Subcutaneous abdominal adipose tissue (tissue), 5 donors: ENCODE results near the gene TRMT10B.

Experiments used
- H3K27ac ChIP-seq: one replicate; pipeline ENCODE4 v1.7.0; 2013; ENCODE audit warnings: low read depth, mild to moderate bottlenecking, inconsistent platforms, low read length, moderate library complexity
- H3K27me3 ChIP-seq, 5 donors: one replicate each; pipeline ENCODE4 v1.7.0; 2013; ENCODE audit warnings: low read length in 5 of 5, inconsistent platforms in 1 of 5; ENCODE audit not compliant: control insufficient read depth in 5 of 5, insufficient read depth in 4 of 5
- H3K36me3 ChIP-seq, 5 donors: one replicate each; pipeline ENCODE4 v1.7.0; 2013; ENCODE audit warnings: low read length in 5 of 5; ENCODE audit not compliant: control insufficient read depth in 5 of 5, insufficient read depth in 5 of 5
- H3K4me1 ChIP-seq, 5 donors: one replicate each; pipeline ENCODE4 v1.7.0; 2013; ENCODE audit warnings: low read length in 5 of 5, mild to moderate bottlenecking in 3 of 5, moderate library complexity in 1 of 5; ENCODE audit not compliant: control insufficient read depth in 5 of 5, insufficient read depth in 5 of 5
- H3K4me3 ChIP-seq, 5 donors: one replicate each; pipeline ENCODE4 v1.7.0; 2013; ENCODE audit warnings: low read length in 5 of 5, low read depth in 1 of 5
- H3K9ac ChIP-seq, 5 donors: one replicate each; pipeline ENCODE4 v1.7.0; 2013; ENCODE audit warnings: low read length in 5 of 5, mild to moderate bottlenecking in 4 of 5, moderate library complexity in 3 of 5
- H3K9me3 ChIP-seq, 5 donors: one replicate each; pipeline ENCODE4 v1.7.0; 2013; ENCODE audit warnings: low read length in 5 of 5; ENCODE audit not compliant: control insufficient read depth in 5 of 5
- donor health status: healthy.
- donor health status: healthy.
- donor health status: healthy.
- donor health status: healthy.
- donor health status: healthy.

The TRMT10B gene, protein sequence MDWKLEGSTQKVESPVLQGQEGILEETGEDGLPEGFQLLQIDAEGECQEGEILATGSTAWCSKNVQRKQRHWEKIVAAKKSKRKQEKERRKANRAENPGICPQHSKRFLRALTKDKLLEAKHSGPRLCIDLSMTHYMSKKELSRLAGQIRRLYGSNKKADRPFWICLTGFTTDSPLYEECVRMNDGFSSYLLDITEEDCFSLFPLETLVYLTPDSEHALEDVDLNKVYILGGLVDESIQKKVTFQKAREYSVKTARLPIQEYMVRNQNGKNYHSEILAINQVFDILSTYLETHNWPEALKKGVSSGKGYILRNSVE

DNA sequence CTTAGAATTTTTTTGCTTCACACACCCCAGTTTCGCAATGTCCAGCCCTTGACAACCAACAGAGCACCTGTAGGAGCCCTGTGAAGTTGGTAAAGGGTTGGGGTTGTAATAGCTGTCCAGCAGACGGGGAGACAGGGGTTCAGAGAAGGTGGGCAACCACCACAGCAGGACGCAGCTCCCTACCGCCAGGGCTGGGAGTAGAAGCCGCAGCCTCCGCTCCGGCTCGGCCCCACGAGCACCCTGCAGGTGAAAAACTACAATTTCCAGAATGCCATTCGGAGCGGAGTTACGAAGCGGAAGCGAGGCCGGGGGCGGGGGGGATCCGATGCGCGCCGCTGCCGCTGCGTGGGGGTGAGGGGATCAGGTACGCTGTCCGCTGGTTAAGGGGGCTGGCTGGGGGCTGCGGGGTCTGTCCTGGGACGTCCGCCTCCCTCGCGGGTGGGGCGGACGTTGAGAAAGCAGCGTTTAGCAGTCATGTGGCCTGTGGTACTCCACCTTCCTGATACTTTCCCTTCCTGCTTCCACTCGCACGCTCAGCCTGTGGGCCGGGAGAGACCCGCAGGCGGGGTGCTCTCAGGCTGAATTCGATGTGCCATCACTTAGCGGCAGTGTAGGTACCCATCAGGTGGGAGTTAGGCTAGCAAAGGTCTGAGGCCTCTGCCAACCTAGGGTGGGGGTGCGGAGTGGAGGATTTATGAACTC lies at the start of gene TRMT10B:
TRMT10B (plus strand) TSS at position 317 of the 702 bp plus-strand sequence. CDS start 8,127 bp downstream, outside the sequence.
- no peaks in the 10 kb centered on the region for H3K27me3 ChIP-seq
- peak within 1 kb of the TSS; percentile 83 to 99 (median 92) for H3K9ac ChIP-seq
- peaks cover 0 to 4% (median 0%) of the 10 kb centered on the region in 5 donors for H3K36me3 ChIP-seq
- H3K4me3 ChIP-seq = peak within 1 kb of the TSS; percentile 85 to 98 (median 95)
- no peaks in the 10 kb centered on the region for H3K9me3 ChIP-seq
- peaks cover 2 to 15% (median 14%) of the 10 kb centered on the region in 5 donors for H3K4me1 ChIP-seq
- peak within 1 kb of the TSS; percentile 66 for H3K27ac ChIP-seq

DNA sequence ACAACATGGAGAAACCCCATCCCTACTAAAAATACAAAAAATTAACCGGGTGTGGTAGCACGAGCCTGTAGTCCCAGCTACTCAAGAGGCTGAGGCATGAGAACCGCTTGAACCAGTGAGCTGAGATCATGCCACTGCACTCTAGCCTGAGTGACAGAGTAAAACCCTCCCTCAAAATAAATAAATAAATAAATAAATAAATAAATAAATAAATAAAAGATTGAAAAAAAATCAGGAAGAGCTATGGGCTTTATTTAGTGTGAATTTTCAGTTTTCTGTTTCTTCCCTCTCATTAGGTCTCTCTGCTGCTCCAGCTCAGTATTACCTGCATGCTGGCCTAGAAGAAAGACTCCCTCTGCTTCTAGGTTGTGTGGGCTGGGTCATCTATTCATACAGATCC lies 47.8 kb upstream of the TRMT10B start:
- no peaks in the 10 kb centered on the region for H3K9me3 ChIP-seq
- no peaks in the 10 kb centered on the region for H3K4me1 ChIP-seq
- H3K27ac ChIP-seq = no peak overlapping the region
- no peak overlapping the region for H3K4me3 ChIP-seq
- no peak overlapping the region for H3K9ac ChIP-seq
- H3K27me3 ChIP-seq = peaks cover 0 to 4% (median 3%) of the 10 kb centered on the region in 5 donors
- no peaks in the 10 kb centered on the region for H3K36me3 ChIP-seq

DNA sequence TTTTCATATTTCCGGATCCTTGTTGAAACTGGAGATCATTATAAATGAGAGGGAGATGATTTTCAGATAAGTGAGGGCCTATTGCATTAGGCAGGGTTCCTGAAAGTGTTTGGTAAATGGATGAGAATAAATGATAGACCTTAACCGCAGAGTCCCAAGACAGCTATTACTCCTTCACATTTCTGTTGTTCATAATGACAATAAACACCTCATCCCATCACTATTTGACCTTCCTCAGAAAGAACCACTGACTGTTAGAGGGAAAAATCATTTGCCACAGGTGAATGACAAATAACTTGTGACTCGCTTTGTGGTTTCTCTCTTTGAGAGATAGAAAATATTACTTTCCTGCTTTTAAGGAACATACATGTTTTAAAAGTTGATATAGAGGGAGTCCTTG lies 47.3 kb upstream of the TRMT10B start:
- Histone ChIP-seq H3K27ac (no peak overlapping the region), H3K27me3 (peaks cover 0 to 4% (median 3%) of the 10 kb centered on the region in 5 donors), H3K4me3 (no peak overlapping the region), H3K36me3 (no peaks in the 10 kb centered on the region), H3K4me1 (no peaks in the 10 kb centered on the region), H3K9ac (no peak overlapping the region), H3K9me3 (no peaks in the 10 kb centered on the region)

DNA sequence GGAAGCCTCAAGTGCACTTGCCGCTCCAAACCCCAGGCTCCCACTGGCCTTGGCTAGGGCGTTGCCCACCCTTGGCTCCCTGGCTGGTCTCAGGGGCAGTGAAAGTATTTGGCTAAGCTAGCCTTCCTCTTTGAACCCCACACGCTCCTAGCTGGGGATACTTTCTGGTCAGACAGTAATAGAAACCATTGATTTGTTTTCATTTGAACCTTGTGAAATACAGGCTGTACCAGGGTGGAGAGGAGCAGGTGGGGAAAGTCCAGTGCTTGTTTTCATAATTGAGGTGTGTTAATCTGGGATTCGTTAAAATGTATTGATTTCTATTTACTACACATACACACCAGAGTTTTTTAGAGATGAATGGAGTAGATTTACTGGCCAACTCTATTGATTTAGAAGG lies 45.9 kb upstream of the TRMT10B start:
- Histone ChIP-seq H3K27ac (no peak overlapping the region), H3K9me3 (no peaks in the 10 kb centered on the region), H3K4me3 (no peak overlapping the region), H3K27me3 (peaks cover 0 to 4% (median 3%) of the 10 kb centered on the region in 5 donors), H3K9ac (no peak overlapping the region), H3K4me1 (no peaks in the 10 kb centered on the region), H3K36me3 (no peaks in the 10 kb centered on the region)

DNA sequence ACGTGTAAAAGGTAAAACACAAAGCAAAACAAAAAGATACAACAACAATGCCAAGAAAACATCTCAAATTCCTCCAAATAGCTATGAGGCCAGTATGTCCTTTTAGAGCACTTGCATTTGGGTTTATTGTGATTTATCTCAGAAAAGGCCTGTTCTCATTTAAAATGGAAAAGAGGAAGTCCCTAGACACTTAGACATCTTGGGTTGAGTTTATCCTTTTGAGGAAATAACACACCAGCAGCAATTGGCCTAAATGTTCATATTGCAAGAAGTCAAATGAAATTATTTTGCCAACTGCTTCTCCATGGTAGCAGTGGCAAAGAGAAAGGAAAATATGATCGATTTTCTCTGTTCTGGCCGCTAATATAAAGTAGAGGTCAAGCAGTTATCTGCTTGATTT lies 43.6 kb upstream of the TRMT10B start:
- H3K27ac ChIP-seq = no peak overlapping the region
- H3K9ac ChIP-seq = no peak overlapping the region
- no peaks in the 10 kb centered on the region for H3K4me1 ChIP-seq
- H3K4me3 ChIP-seq = no peak overlapping the region
- no peaks in the 10 kb centered on the region for H3K9me3 ChIP-seq
- H3K36me3 ChIP-seq = no peaks in the 10 kb centered on the region
- H3K27me3 ChIP-seq = peaks cover 0 to 4% (median 3%) of the 10 kb centered on the region in 5 donors

DNA sequence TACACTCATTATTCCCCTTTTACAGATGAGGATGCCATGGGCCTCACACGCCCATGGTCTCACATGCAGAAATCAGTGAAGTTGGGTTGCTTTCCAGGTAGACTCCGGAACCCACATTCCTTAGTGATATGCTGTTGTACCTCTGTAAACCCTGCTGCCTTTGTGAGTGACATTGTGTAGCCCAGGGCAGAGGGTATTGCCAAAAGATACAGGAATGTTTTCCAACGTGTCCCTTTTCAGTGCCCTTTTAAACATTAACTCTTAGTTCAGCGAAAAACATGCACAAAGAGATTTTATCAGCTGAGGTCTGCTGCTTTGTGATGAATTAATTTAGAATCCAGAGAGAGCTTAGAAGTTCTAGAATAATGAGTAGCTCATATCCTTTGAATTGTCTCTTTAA lies 38.3 kb upstream of the TRMT10B start:
- no peak overlapping the region for H3K27ac ChIP-seq
- H3K9ac ChIP-seq = no peak overlapping the region
- no peaks in the 10 kb centered on the region for H3K27me3 ChIP-seq
- no peak overlapping the region for H3K4me3 ChIP-seq
- no peaks in the 10 kb centered on the region for H3K36me3 ChIP-seq
- H3K9me3 ChIP-seq = no peaks in the 10 kb centered on the region
- no peaks in the 10 kb centered on the region for H3K4me1 ChIP-seq

DNA sequence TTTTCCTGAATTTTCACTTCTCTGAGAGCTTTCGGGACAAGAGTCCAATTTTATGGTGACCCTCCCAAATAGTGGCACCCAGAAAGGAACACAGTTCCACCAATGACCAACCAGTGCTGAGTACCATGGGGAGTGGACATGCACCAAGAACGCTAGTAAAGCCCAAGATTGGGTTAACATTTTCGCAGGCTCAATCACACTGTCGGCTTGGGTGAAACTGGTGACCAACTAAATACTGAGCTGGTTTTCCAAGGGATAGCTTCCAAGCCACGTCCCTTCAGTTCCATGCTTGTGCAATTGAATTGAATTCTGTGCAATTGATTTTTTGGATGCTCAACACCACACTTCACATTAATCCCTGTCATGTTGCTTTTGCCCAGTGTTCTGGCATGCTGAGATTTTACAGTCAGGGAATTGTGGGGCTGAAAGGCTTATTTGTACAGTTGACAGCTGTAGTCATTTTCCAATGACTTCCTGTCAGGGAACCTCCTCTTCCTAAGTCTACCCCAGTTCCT lies 37.6 kb upstream of the TRMT10B start:
- Histone ChIP-seq H3K9me3 (no peaks in the 10 kb centered on the region), H3K36me3 (no peaks in the 10 kb centered on the region), H3K4me3 (no peak overlapping the region), H3K4me1 (no peaks in the 10 kb centered on the region), H3K27ac (no peak overlapping the region), H3K27me3 (no peaks in the 10 kb centered on the region), H3K9ac (no peak overlapping the region)

DNA sequence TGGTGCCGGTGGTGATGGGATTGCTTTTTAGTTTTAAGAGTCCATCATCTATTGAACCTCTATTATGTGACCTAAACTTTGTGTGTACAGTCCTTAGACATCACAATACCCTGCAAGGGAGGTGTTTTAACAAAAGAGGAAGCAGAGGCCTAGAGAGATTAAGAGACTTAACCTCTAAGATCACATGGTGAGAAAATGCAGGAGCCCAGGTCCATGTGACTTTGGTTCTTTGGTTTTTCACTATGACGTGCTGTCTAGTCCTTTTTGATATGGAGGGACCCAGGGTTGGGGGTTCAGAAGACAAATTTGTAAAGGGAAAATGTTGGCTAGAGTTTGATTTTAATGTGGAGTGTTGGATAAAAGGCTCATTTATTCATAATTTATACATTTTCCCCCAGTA lies 34.1 kb upstream of the TRMT10B start:
- Histone ChIP-seq H3K27me3 (no peaks in the 10 kb centered on the region), H3K36me3 (no peaks in the 10 kb centered on the region), H3K9me3 (no peaks in the 10 kb centered on the region), H3K27ac (no peak overlapping the region), H3K9ac (no peak overlapping the region), H3K4me3 (no peak overlapping the region), H3K4me1 (no peaks in the 10 kb centered on the region)

DNA sequence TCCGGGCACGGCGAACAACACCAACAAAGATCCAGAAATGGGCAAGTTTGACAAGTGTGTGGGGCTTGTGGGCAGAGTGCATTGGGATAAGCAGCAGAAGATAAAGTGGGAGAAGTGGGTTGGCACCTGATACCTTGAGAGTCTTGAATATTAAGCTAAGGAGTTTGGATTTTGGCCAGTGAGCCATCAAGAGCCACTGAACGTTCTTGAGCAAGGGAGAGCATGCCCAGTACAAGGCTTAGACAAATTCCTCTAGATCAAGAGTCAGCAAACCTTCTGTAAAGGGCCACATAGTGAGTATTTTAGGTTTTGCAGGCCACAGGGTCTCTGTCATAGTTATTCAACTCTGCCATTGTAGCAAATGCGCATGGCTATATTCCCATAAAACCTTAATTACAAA lies 26.6 kb upstream of the TRMT10B start:
- no peaks in the 10 kb centered on the region for H3K36me3 ChIP-seq
- no peak overlapping the region for H3K27ac ChIP-seq
- no peaks in the 10 kb centered on the region for H3K9me3 ChIP-seq
- H3K4me1 ChIP-seq = no peaks in the 10 kb centered on the region
- H3K9ac ChIP-seq = no peak overlapping the region
- H3K4me3 ChIP-seq = no peak overlapping the region
- peaks cover 0 to 12% (median 2%) of the 10 kb centered on the region in 5 donors for H3K27me3 ChIP-seq

DNA sequence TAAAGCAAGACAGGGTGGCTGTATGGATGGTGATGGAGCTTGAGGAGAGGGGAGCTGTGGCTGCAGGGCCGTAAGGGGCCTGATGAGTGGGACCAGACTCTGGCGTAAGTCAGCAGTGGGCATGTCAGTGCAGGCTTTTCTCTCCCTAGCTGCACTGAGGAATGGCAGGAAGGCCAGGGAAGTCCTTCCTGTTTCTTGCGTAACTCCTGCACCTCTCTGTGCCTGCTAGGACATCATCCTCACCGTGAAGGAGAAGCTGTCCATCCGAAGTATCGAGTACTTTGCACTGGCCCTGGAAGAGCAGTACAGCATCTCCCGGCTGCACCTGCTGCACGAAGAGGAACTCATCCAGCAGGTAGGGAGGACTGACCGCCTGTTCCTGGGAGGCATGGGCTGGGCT lies 24.1 kb upstream of the TRMT10B start:
- Histone ChIP-seq H3K4me3 (no peak overlapping the region), H3K9ac (no peak overlapping the region), H3K27me3 (peaks cover 0 to 19% (median 6%) of the 10 kb centered on the region in 5 donors), H3K27ac (no peak overlapping the region), H3K36me3 (no peaks in the 10 kb centered on the region), H3K9me3 (no peaks in the 10 kb centered on the region), H3K4me1 (no peaks in the 10 kb centered on the region)
